H7 (cell line): ENCODE measurements around the gene CCDC187. TPM values are rescaled to one million over a fixed set of nuclear protein-coding genes. Genes with fewer than 3 reads are reported as not detected.

Experiments used
- DNase-seq: peaks from one replicate; pipeline ENCODE4 v3.0.0; 2012
- H3K27me3 ChIP-seq: 2 replicates; pipeline ENCODE4 v1.6.0; 2011; ENCODE audit warnings: mild to moderate bottlenecking, low read length; ENCODE audit not compliant: control insufficient read depth, insufficient read depth
- H3K36me3 ChIP-seq: replicated peaks from 2 replicates; pipeline ENCODE4 v1.5.1; 2011; ENCODE audit warnings: low read length; ENCODE audit not compliant: control insufficient read depth, insufficient read depth
- H3K4me3 ChIP-seq: 2 replicates; pipeline ENCODE4 v1.5.1; 2011; ENCODE audit warnings: low read depth, mild to moderate bottlenecking, control low read depth, low read length, moderate library complexity; ENCODE audit not compliant: insufficient read depth
- total RNA-seq: library from RNA; depleted of rRNA; stranded (reverse); fragments of >200 nt; shearing (Covaris generic); gene quantifications from 2 replicates; pipeline ENCODE4 v1.2.3, GENCODE V29; 2014

The CCDC187 gene
- total RNA-seq, 1 experiment from 2014 or later = not detected

DNA sequence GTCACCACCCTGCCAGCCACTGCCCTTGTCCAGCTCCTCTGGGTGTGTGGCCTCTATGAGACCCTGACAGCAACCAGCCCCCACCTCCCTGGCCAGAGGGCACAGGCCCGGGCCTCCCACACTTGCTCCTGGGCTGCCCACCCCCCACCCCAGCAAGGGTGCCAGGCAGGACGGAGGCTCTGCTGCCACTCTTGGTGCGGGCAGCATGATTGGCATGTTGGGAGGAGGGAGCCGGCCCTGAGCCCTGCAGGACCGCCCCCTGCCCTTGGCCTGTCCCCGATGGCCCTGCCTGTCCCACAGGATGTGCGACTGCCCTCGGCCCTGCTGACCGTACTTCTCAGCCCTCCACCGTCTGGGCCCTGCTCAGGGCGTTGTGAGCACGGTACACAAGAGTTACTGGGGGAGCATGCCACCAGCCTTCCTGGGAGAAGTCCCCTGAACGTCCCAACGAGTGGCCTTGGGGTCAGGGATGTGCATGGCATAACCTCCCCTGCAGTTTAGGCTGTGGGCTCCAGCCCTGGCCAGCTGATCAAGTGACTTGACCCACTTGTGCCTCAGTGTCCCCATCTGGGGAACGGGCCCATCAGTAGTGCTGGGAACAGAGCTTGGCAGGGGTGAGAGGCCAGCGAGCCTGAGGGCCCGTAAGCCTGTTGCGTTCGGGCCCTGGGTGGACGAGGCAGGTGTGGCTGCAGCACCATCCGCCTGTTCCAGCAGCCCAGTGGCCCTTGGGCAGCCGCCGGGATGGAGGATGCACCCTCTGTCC lies 39.4 kb upstream of the CCDC187 start:
- Histone ChIP-seq H3K36me3 (no peaks in the 10 kb centered on the region), H3K27me3 (no peaks in the 10 kb centered on the region), H3K4me3 (no peak overlapping the region)
- peak; percentile 83 for DNase-seq

DNA sequence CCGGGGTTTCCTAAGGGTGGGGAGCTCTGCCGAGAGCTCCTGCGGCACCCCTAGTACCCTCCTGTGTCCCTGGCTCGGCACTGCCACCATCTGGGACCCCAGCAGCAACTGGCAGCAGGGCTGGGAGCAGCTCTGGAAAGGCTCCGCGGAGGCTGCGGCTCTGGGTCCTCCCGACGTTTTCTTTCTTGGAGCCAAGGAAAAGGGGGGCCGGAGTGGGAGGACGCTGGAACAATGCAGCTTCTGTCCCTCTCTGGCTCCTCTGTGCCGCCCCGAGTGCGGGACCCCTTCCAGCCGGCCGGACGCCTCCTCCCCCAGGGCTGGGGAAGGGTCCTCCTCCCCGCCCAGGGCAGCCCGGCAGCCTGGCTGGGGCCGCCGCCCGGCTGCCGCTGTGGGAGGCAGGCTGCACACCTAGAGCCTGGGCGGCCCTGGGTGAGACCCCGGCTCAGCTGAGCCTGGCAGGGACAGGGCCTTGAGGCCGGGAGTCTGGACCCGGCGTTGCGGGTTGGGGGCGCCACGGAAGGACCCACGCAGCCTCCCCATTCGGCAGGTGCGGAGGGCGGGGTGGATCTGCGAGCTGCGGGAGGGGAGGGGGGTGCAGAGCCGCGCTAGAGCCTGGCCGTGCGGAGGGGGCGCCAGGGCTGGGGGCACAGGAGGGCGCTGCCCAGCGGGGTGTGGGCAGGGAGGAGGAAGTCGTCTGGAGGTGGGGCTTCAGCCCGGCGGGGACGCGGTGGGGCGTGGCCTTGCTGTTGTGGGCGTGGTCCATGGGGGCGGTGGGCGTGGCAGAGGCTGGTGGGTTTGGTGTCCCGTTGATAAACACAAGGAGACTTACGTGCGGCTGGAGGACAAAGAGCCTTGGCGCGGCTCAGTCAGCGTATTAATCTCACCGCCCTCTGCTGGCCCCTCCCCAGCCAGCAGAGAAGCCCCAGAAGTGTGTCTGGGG lies 38.6 kb upstream of the CCDC187 start:
- no peaks in the 10 kb centered on the region for H3K36me3 ChIP-seq
- H3K4me3 ChIP-seq = peak overlapping the region; percentile 42
- no peaks in the 10 kb centered on the region for H3K27me3 ChIP-seq
- DNase-seq = peak; percentile 99

GRCh38 chr9:136341769-136342168 lies 37.9 kb upstream of the CCDC187 start:
- H3K36me3 ChIP-seq = no peaks in the 10 kb centered on the region
- no peak for DNase-seq
- no peak overlapping the region for H3K4me3 ChIP-seq
- no peaks in the 10 kb centered on the region for H3K27me3 ChIP-seq

GRCh38 chr9:136341042-136341655 lies 37.3 kb upstream of the CCDC187 start:
- H3K4me3 ChIP-seq = no peak overlapping the region
- no peaks in the 10 kb centered on the region for H3K36me3 ChIP-seq
- H3K27me3 ChIP-seq = no peaks in the 10 kb centered on the region
- DNase-seq = no peak

DNA sequence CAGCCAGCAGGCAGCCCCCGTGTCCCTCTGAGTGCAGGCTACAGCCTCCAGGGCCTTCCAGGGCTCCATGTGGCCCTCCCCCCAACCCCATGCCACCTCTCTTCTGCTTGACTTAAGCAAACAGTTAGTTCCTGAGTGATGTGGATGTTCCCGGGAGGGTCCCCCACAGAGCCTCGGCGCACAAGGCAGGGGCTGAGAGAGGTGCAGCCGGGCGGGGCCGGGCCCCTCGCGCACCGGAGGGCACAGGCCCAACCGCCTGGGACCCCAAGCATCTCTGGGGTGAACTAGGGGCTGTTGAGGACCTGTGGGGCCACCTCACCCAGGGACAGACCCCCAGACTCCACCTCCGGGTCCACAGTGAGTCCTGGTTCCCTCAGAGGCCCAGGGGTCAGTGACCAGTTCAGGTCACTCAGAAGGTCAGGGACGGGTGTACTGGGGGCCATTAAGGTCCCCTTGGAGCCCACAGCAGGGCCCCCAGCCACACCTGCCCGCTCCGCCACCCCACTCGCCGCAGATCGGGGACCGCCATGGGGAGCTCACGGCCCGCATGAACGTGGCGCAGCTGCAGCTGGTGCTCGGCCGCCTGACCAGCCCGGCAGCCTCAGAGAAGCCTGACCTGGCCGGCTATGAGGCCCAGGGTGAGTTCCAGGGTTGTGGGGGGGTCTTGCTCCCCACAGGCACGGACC lies 36.6 kb upstream of the CCDC187 start:
- Histone ChIP-seq H3K36me3 (no peaks in the 10 kb centered on the region), H3K4me3 (no peak overlapping the region), H3K27me3 (no peaks in the 10 kb centered on the region)
- no peak for DNase-seq

DNA sequence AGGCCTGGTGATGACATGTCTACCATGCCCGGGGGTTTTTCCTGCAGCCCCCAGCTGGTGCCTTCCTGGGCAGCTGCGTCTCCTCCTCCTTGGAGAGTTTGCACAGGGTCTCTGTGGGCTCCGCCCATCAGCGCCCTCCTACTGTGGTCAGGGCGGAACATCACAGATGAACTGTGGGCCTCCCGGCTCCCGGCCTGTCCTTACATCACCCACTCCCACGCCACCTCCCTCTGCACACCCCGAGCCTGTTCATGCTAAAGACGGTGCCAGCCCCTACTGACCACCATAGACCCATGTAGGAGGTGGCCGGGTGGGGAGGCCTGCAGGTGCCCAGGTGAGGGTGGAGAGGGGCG lies 36.0 kb upstream of the CCDC187 start:
- Histone ChIP-seq H3K27me3 (no peaks in the 10 kb centered on the region), H3K36me3 (no peaks in the 10 kb centered on the region), H3K4me3 (no peak overlapping the region)
- no peak for DNase-seq

DNA sequence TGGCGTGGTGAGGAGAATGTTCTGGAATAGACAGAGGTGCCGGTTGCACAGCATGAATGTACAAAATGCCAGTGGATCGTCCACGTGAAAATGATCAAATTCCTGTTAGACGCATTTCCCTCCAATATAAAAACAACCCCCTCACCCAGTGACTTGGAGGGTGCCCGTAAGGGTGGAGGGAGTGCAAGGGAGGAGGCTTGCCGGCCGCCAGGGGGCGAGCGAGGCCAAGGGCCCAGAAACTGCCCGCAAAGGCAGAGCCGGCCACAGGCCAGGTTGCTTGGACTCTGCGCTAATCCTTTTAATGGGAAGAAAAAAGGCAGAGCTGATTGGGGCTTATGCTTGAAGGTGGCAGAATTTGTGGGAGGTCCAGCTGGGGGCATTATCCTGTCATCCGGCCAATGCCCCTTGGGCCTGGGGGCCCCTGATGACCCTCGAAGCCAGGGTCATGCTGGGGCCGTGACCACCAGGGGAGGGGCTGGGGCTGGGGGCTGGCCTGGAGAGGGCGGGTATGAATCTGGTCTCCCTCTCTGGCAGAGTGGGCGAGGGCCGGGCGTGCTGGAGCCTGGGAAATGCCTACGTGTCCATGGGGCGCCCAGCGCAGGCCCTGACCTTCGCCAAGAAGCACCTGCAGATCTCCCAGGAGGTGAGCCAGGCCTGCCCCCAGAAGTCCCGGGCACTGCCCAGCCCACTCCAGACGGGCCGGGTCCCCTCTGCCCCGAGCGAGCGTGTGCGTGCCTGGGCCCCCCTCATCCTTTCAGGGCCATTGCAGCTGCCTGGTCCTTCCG lies 35.5 kb upstream of the CCDC187 start:
- no peaks in the 10 kb centered on the region for H3K27me3 ChIP-seq
- no peaks in the 10 kb centered on the region for H3K36me3 ChIP-seq
- H3K4me3 ChIP-seq = no peak overlapping the region
- peak; percentile 96 for DNase-seq

GRCh38 chr9:136338511-136338910 lies 34.6 kb upstream of the CCDC187 start:
- DNase-seq = no peak
- H3K27me3 ChIP-seq = no peaks in the 10 kb centered on the region
- no peak overlapping the region for H3K4me3 ChIP-seq
- H3K36me3 ChIP-seq = no peaks in the 10 kb centered on the region

- no peaks in the 10 kb centered on the region for H3K36me3 ChIP-seq
- no peaks in the 10 kb centered on the region for H3K27me3 ChIP-seq
- H3K4me3 ChIP-seq = no peak overlapping the region
- no peak for DNase-seq
Observed at GRCh38 chr9:136337416-136338395, 33.8 kb upstream of the CCDC187 start.

GRCh38 chr9:136336881-136337280 lies 33.0 kb upstream of the CCDC187 start:
- no peaks in the 10 kb centered on the region for H3K36me3 ChIP-seq
- H3K27me3 ChIP-seq = no peaks in the 10 kb centered on the region
- DNase-seq = no peak
- no peak overlapping the region for H3K4me3 ChIP-seq

- Histone ChIP-seq H3K4me3 (no peak overlapping the region), H3K36me3 (no peaks in the 10 kb centered on the region), H3K27me3 (no peaks in the 10 kb centered on the region)
- no peak for DNase-seq
Observed at GRCh38 chr9:136336156-136336870, 32.4 kb upstream of the CCDC187 start.

GRCh38 chr9:136335296-136336155 lies 31.6 kb upstream of the CCDC187 start:
- no peak overlapping the region for H3K4me3 ChIP-seq
- no peak for DNase-seq
- H3K27me3 ChIP-seq = no peaks in the 10 kb centered on the region
- H3K36me3 ChIP-seq = no peaks in the 10 kb centered on the region
